NCI-H1105 treated with DMSO at 0.1 percent for 48 hours (cell line): ENCODE results near the gene PRKCZ.
"Not testable (repeated sequence)": the region's sequence is repeated elsewhere in the genome, so short reads cannot be mapped to it uniquely, and the experiment has no call there.

Experiments
- DNase-seq: peaks from one replicate; lab custom pipeline; 2025; lab: John Stamatoyannopoulos, UW

PRKCZ gene

GRCh38 chr1:2115008-2115641 is 64.9 kb downstream of the PRKCZ start:
- DNase-seq: peak; percentile 17

GRCh38 chr1:2115702-2116341 is 65.6 kb downstream of the PRKCZ start:
- no peak for DNase-seq

- no peak for DNase-seq
Measured at GRCh38 chr1:2119886-2120285, 69.7 kb downstream of the PRKCZ start.

- no peak for DNase-seq
Measured at GRCh38 chr1:2121101-2121691, 71.0 kb downstream of the PRKCZ start.

- DNase-seq: not testable (repeated sequence)
Measured at GRCh38 chr1:2121794-2122193, 71.6 kb downstream of the PRKCZ start.

GRCh38 chr1:2124446-2125198 is 74.4 kb downstream of the PRKCZ start:
- no peak for DNase-seq

- DNase-seq: no peak
Measured at GRCh38 chr1:2125350-2126211, 75.4 kb downstream of the PRKCZ start.

- DNase-seq: peak; percentile 49
Measured at GRCh38 chr1:2126331-2127186, 76.3 kb downstream of the PRKCZ start.

GRCh38 chr1:2127187-2128145 is 77.3 kb downstream of the PRKCZ start:
- no peak for DNase-seq

GRCh38 chr1:2128189-2128901 is 78.1 kb downstream of the PRKCZ start:
- DNase-seq: no peak

- no peak for DNase-seq
Measured at GRCh38 chr1:2129256-2129943, 79.2 kb downstream of the PRKCZ start.

GRCh38 chr1:2130156-2130555 is 79.9 kb downstream of the PRKCZ start:
- no peak for DNase-seq

- no peak for DNase-seq
Measured at GRCh38 chr1:2130871-2131289, 80.7 kb downstream of the PRKCZ start.

- DNase-seq: peak; percentile 46
Measured at GRCh38 chr1:2132222-2133038, 82.2 kb downstream of the PRKCZ start.

- peak; percentile 93 for DNase-seq
Measured at GRCh38 chr1:2133039-2133878, 83.0 kb downstream of the PRKCZ start.

GRCh38 chr1:2133879-2134215 is 83.6 kb downstream of the PRKCZ start:
- no peak for DNase-seq

- no peak for DNase-seq
Measured at GRCh38 chr1:2134266-2134620, 84.0 kb downstream of the PRKCZ start.
